Gastroesophageal sphincter (tissue), 3 donors: ENCODE results near the gene FCN2.

Source experiments
- EP300 ChIP-seq: sonication (generic); formaldehyde crosslinking; IDR thresholded peaks from one replicate; pipeline ENCODE4 v1.6.1; 2017; ENCODE audit warnings: antibody characterized with exemption, mild to moderate bottlenecking
- POLR2A ChIP-seq, 2 donors: fragments of 450-650 bp; IDR thresholded peaks; one replicate each; pipeline ENCODE4 v1.6.1; 2017; ENCODE audit warnings: antibody characterized with exemption in 2 of 2, mild to moderate bottlenecking in 2 of 2, moderate library complexity in 1 of 2
- POLR2AphosphoS5 ChIP-seq: sonication (generic); formaldehyde crosslinking; IDR thresholded peaks from one replicate; pipeline ENCODE4 v1.6.1; 2017; ENCODE audit warnings: antibody characterized with exemption
- TF ChIP-seq, protein P1 (sequence below), 4 experiments: fragments of 200-600 bp in 2 of 4; fragments of 450-650 bp in 2 of 4; sonication (generic) in 1 of 4; IDR thresholded peaks; one replicate each; pipeline ENCODE4 v1.5.1; 2017 to 2019; ENCODE audit warnings: antibody characterized with exemption in 4 of 4, mild to moderate bottlenecking in 2 of 4, moderate library complexity in 2 of 4

- TF ChIP-seq, protein P1, sequence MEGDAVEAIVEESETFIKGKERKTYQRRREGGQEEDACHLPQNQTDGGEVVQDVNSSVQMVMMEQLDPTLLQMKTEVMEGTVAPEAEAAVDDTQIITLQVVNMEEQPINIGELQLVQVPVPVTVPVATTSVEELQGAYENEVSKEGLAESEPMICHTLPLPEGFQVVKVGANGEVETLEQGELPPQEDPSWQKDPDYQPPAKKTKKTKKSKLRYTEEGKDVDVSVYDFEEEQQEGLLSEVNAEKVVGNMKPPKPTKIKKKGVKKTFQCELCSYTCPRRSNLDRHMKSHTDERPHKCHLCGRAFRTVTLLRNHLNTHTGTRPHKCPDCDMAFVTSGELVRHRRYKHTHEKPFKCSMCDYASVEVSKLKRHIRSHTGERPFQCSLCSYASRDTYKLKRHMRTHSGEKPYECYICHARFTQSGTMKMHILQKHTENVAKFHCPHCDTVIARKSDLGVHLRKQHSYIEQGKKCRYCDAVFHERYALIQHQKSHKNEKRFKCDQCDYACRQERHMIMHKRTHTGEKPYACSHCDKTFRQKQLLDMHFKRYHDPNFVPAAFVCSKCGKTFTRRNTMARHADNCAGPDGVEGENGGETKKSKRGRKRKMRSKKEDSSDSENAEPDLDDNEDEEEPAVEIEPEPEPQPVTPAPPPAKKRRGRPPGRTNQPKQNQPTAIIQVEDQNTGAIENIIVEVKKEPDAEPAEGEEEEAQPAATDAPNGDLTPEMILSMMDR (IDR thresholded peaks at IDR 0.05) = no peak
- TF ChIP-seq EP300 = no peak
- no peak for TF ChIP-seq POLR2A (IDR thresholded peaks at IDR 0.05)
- TF ChIP-seq POLR2AphosphoS5 = no peak
These were observed 16.4 kb downstream of the FCN2 start for GRCh38 chr9:134896834-134897583.
